HG03442 (cell line): ENCODE results near the gene EYA4.

ENCODE experiments used
- ATAC-seq: cut with Tn5 transposase; IDR thresholded peaks from one replicate; pipeline ENCODE4 v1.9.1; 2021; ENCODE audit warnings: mild to moderate bottlenecking, moderate library complexity; ENCODE audit not compliant: unreplicated experiment

Gene EYA4

GRCh38 chr6:133242637-133243585 lies 1.8 kb downstream of the EYA4 start:
- ATAC-seq, result no peak

GRCh38 chr6:133243723-133244305 lies 2.7 kb downstream of the EYA4 start:
- no peak for ATAC-seq

- no peak for ATAC-seq
Observed at GRCh38 chr6:133244519-133244918, 3.4 kb downstream of the EYA4 start.

- ATAC-seq, result no peak
Observed at GRCh38 chr6:133245007-133245406, 3.9 kb downstream of the EYA4 start.

GRCh38 chr6:133245422-133245903 lies 4.3 kb downstream of the EYA4 start:
- no peak for ATAC-seq

- no peak for ATAC-seq
Observed at GRCh38 chr6:133247581-133247980, 6.4 kb downstream of the EYA4 start.

GRCh38 chr6:133248241-133249001 lies 7.3 kb downstream of the EYA4 start:
- no peak for ATAC-seq

GRCh38 chr6:133251688-133252087 lies 10.5 kb downstream of the EYA4 start:
- ATAC-seq, result no peak

GRCh38 chr6:133254552-133255228 lies 13.5 kb downstream of the EYA4 start:
- no peak for ATAC-seq

- ATAC-seq, result no peak
Observed at GRCh38 chr6:133257545-133258105, 16.5 kb downstream of the EYA4 start.

- no peak for ATAC-seq
Observed at GRCh38 chr6:133259561-133259960, 18.4 kb downstream of the EYA4 start.

GRCh38 chr6:133262804-133263203 lies 21.6 kb downstream of the EYA4 start:
- no peak for ATAC-seq

- no peak for ATAC-seq
Observed at GRCh38 chr6:133265066-133265465, 23.9 kb downstream of the EYA4 start.

GRCh38 chr6:133266186-133266585 lies 25.0 kb downstream of the EYA4 start:
- ATAC-seq, result no peak

GRCh38 chr6:133268621-133269020 lies 27.5 kb downstream of the EYA4 start:
- no peak for ATAC-seq

GRCh38 chr6:133274813-133275212 lies 33.7 kb downstream of the EYA4 start:
- no peak for ATAC-seq

- no peak for ATAC-seq
Observed at GRCh38 chr6:133275213-133275612, 34.1 kb downstream of the EYA4 start.

- ATAC-seq, result no peak
Observed at GRCh38 chr6:133277228-133277899, 36.2 kb downstream of the EYA4 start.

- no peak for ATAC-seq
Observed at GRCh38 chr6:133277900-133278545, 36.9 kb downstream of the EYA4 start.
